GM12878 (cell line): ENCODE measurements around the gene NET1. TPM values are rescaled to one million over a fixed set of nuclear protein-coding genes. Genes with fewer than 3 reads are reported as not detected.

ENCODE experiments used
- ATAC-seq: fragments of 200-7000 bp; cut with Tn5 transposase; 3 replicates; pipeline ENCODE4 v1.9.1; 2020; ENCODE audit warnings: mild to moderate bottlenecking, moderate library complexity
- BruUV-seq: library from RNA; stranded (reverse); fragments of 400-500 nt; replicated peaks from 2 replicates; lab custom pipeline; 2021; lab: Mats Ljungman, UMichigan
- CTCF ChIA-PET: fragments of 300-600 bp; sonication (Branson Sonifier 250); formaldehyde crosslinking; extraction: SDS; loops from one replicate; lab custom pipeline; 2021; ENCODE audit warnings: inconsistent platforms; lab: Yijun Ruan, JAX
- POLR2A ChIA-PET: fragments of 350-600 bp; formaldehyde crosslinking; extraction: SDS; loops from one replicate; lab custom pipeline; 2021; ENCODE audit warnings: inconsistent platforms; lab: Charles Lee
- RAD21 ChIA-PET: fragments of 300-600 bp; sonication (Branson Sonifier 250); formaldehyde crosslinking; loops from one replicate; lab custom pipeline; 2023; ENCODE audit warnings: antibody characterized with exemption; ENCODE audit not compliant: unreplicated experiment; lab: Charles Lee
- SMC1A ChIA-PET: fragments of 300-600 bp; sonication (Branson Sonifier 250); formaldehyde crosslinking; loops from one replicate; lab custom pipeline; 2023; ENCODE audit not compliant: unreplicated experiment, uncharacterized antibody; lab: Charles Lee
- DNase-seq: peaks from one replicate; pipeline ENCODE4 v3.0.0-alpha.2; 2011; ENCODE audit warnings: low read depth, low spot score
- FAIRE-seq: peaks from 3 replicates; lab custom pipeline; 2011; peaks lifted over from hg19 to GRCh38; lab: Jason Lieb, UNC
- H2AFZ ChIP-seq: 2 replicates; pipeline ENCODE4 v1.6.0; 2011; ENCODE audit warnings: low read depth, low read length, control low read depth; ENCODE audit not compliant: control insufficient read depth
- H3K27ac ChIP-seq: 2 replicates; pipeline ENCODE4 v1.5.1; 2011; ENCODE audit warnings: control low read depth; ENCODE audit not compliant: control insufficient read depth, insufficient read depth
- H3K27me3 ChIP-seq, 2 experiments: replicated peaks in 1 of 2; 2 replicates each; pipeline versions ENCODE4 v1.6.0 to v1.6.1; 2011; ENCODE audit warnings: low read length in 1 of 2; ENCODE audit not compliant: control insufficient read depth in 2 of 2, insufficient read depth in 2 of 2
- H3K36me3 ChIP-seq, 2 experiments: 2 replicates each; pipeline ENCODE4 v1.5.1; 2011; ENCODE audit warnings: low read length in 1 of 2; ENCODE audit not compliant: control insufficient read depth in 2 of 2, insufficient read depth in 2 of 2
- H3K4me1 ChIP-seq: 2 replicates; pipeline ENCODE4 v1.6.1; 2011; ENCODE audit warnings: mild to moderate bottlenecking, low read length, moderate library complexity, mixed read lengths; ENCODE audit not compliant: control insufficient read depth, insufficient read depth
- H3K4me2 ChIP-seq: 2 replicates; pipeline ENCODE4 v1.6.0; 2011; ENCODE audit warnings: control low read depth; ENCODE audit not compliant: control insufficient read depth, insufficient read depth
- H3K4me3 ChIP-seq: fragments of 200-600 bp; sonication (generic); 2 replicates; pipeline ENCODE4 v1.5.1; 2016
- H3K79me2 ChIP-seq: 2 replicates; pipeline ENCODE4 v1.6.0; 2011; ENCODE audit warnings: low read length; ENCODE audit not compliant: control insufficient read depth, insufficient read depth
- H3K9ac ChIP-seq: 2 replicates; pipeline ENCODE4 v1.8.0; 2011; ENCODE audit warnings: low read length, control low read depth, mixed read lengths; ENCODE audit not compliant: control insufficient read depth, insufficient read depth
- H3K9me3 ChIP-seq: replicated peaks from 3 replicates; pipeline ENCODE4 v1.5.1; 2011; ENCODE audit warnings: mild to moderate bottlenecking, low read length; ENCODE audit not compliant: control insufficient read depth, insufficient read depth
- H4K20me1 ChIP-seq: 2 replicates; pipeline ENCODE4 v1.6.0; 2011; ENCODE audit not compliant: control insufficient read depth, insufficient read depth
- BHLHE40 ChIP-seq, 2 experiments: fragments of 450-650 bp in 1 of 2; IDR thresholded peaks; 2 replicates each; pipeline ENCODE4 v1.6.1; 2011 to 2017; ENCODE audit warnings: low read depth in 2 of 2, borderline replicate concordance in 1 of 2, improper control_type of control experiment in 1 of 2, low read length in 1 of 2, mild to moderate bottlenecking in 1 of 2
- BRCA1 ChIP-seq: IDR thresholded peaks from 2 replicates; pipeline ENCODE4 v1.6.1; 2011; ENCODE audit warnings: low read depth, low read length, improper control_type of control experiment
- CHD2 ChIP-seq: IDR thresholded peaks from 2 replicates; pipeline ENCODE4 v1.6.1; 2011; ENCODE audit warnings: low read depth, low read length, improper control_type of control experiment, borderline replicate concordance
- ESRRA ChIP-seq: IDR thresholded peaks from 2 replicates; pipeline ENCODE4 v1.6.1; 2012; ENCODE audit warnings: mild to moderate bottlenecking, low read length, improper control_type of control experiment
- MYB ChIP-seq: fragments of 150-350 bp; IDR thresholded peaks from 2 replicates; pipeline ENCODE4 v1.6.1; 2014; ENCODE audit warnings: mild to moderate bottlenecking, low read depth, low read length, borderline replicate concordance
- PAX5 ChIP-seq: IDR thresholded peaks from 2 replicates; pipeline ENCODE4 v1.6.1; 2011; ENCODE audit warnings: low read depth, low read length, borderline replicate concordance
- POLR2AphosphoS2 ChIP-seq: IDR thresholded peaks from 2 replicates; pipeline ENCODE4 v1.6.1; 2011; ENCODE audit warnings: low read depth, mild to moderate bottlenecking, low read length, improper control_type of control experiment, moderate library complexity
- RAD51 ChIP-seq: fragments of 450-650 bp; IDR thresholded peaks from 2 replicates; pipeline ENCODE4 v1.6.1; 2016; ENCODE audit warnings: moderate library complexity, mild to moderate bottlenecking, inconsistent platforms
- RBBP5 ChIP-seq: fragments of 200-600 bp; sonication (generic); conservative IDR thresholded peaks from 2 replicates; pipeline ENCODE4 v1.6.1; 2016
- RUNX3 ChIP-seq: IDR thresholded peaks from 2 replicates; pipeline ENCODE4 v1.6.1; 2012; ENCODE audit warnings: low read length, inconsistent platforms
- STAT1 ChIP-seq: fragments of 450-650 bp; conservative IDR thresholded peaks from 2 replicates; pipeline ENCODE4 v1.6.1; 2014; ENCODE audit warnings: antibody characterized with exemption, mild to moderate bottlenecking
- TAF1 ChIP-seq: IDR thresholded peaks from 2 replicates; pipeline ENCODE4 v1.6.1; 2011; ENCODE audit warnings: mild to moderate bottlenecking, low read depth, low read length, borderline replicate concordance
- TCF3 ChIP-seq: IDR thresholded peaks from 2 replicates; pipeline ENCODE4 v1.6.1; 2012; ENCODE audit warnings: low read depth, mild to moderate bottlenecking, low read length, borderline replicate concordance; ENCODE audit not compliant: insufficient read depth
- WGBS: methylation state at CpG from one replicate; pipeline ENCODE4 v1.1.6; 2016; ENCODE audit warnings: low lambda C conversion rate; ENCODE audit not compliant: insufficient replicate concordance, insufficient coverage; ENCODE audit errors: missing lambda C conversion rate; 5-methylcytosine and 5-hydroxymethylcytosine counted together
- in situ Hi-C: fragments of 300-500 bp; cut with MboI; formaldehyde crosslinking; loops from 9 replicates; pipeline ENCODE4 v1.14.3; 2018; ENCODE audit warnings: mixed read lengths
- intact Hi-C: fragments of 100-400 bp; cut with micrococcal nuclease; formaldehyde crosslinking; loops from one replicate; pipeline ENCODE4 v1.14.2; 2022; ENCODE audit not compliant: unreplicated experiment
- polyA plus RNA-seq, 11 experiments: library from polyadenylated mRNA; depleted of rRNA in 4 of 11; unstranded in 6 of 11; stranded (reverse) in 5 of 11; fragments of >200 nt; fragmentation: Nextera tagmentation in 4 of 11; fragmentation: Illumina TruSeq in 1 of 11; extraction: Ambion mirVana in 4 of 11; extraction: Trizol in 1 of 11; gene quantifications; 1 replicate in 1 of 11; 2 replicates in 10 of 11; pipeline versions ENCODE4 v1.2.1 to v1.2.3, GENCODE V29; 2011 to 2016; ENCODE audit warnings: inconsistent platforms in 2 of 11, missing spikeins in 2 of 11, low read depth in 1 of 11
- total RNA-seq, 4 experiments: library from RNA; depleted of rRNA in 3 of 4; stranded (reverse); fragments of >200 nt in 3 of 4; fragmentation: Illumina TruSeq in 1 of 4; extraction: Trizol in 1 of 4; gene quantifications; 2 replicates each; pipeline versions ENCODE4 v1.2.1 to v1.2.3, GENCODE V29; 2013 to 2021
- TF ChIP-seq, protein P1 (sequence below): fragments of 450-650 bp; IDR thresholded peaks from 2 replicates; pipeline ENCODE4 v1.6.1; 2018; ENCODE audit warnings: borderline replicate concordance, mild to moderate bottlenecking; ENCODE audit not compliant: partially characterized antibody
- TF ChIP-seq, protein P2 (sequence below): fragments of 450-650 bp; IDR thresholded peaks from 2 replicates; pipeline ENCODE4 v1.6.1; 2016; ENCODE audit warnings: mild to moderate bottlenecking, moderate library complexity, borderline replicate concordance
- TF ChIP-seq, protein P3 (sequence below): fragments of 450-650 bp; IDR thresholded peaks from 2 replicates; pipeline ENCODE4 v1.6.1; 2014; ENCODE audit warnings: mild to moderate bottlenecking

NET1 gene
- total and polyA plus RNA-seq, 10 of the 15 experiments (the other 5 are each of a cell fraction or from before 2014, with no cell fraction given): 6.5 to 22.7 (median 18.4) TPM

DNA sequence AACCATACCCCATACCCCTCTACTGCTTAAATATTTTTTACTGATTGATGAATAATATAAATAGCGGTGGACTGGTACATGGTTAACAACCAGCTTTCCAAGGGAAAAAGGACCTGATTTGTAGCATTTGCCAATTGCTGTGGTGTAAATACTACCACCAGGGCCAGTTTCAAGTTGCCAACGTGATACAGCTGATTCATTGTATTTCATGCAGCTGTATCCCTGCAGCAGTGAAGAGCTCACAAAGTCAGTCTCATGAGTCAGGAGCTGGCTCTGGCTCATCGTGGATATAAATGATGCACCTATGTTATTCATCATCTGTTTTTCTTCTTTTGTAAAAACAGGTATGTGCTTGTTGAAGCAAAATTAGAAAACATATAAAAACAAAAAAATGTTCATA, 71.8 kb downstream of the NET1 start (continued):
- TF ChIP-seq MYB (no peak), BHLHE40 (IDR thresholded peaks at IDR 0.05; ENCODE audit: borderline replicate concordance in 1 of 2, low read depth in 2 of 2, low read length in 1 of 2) (no peak), TAF1 (no peak), RUNX3 (no peak)
- TF ChIP-seq, protein P1, sequence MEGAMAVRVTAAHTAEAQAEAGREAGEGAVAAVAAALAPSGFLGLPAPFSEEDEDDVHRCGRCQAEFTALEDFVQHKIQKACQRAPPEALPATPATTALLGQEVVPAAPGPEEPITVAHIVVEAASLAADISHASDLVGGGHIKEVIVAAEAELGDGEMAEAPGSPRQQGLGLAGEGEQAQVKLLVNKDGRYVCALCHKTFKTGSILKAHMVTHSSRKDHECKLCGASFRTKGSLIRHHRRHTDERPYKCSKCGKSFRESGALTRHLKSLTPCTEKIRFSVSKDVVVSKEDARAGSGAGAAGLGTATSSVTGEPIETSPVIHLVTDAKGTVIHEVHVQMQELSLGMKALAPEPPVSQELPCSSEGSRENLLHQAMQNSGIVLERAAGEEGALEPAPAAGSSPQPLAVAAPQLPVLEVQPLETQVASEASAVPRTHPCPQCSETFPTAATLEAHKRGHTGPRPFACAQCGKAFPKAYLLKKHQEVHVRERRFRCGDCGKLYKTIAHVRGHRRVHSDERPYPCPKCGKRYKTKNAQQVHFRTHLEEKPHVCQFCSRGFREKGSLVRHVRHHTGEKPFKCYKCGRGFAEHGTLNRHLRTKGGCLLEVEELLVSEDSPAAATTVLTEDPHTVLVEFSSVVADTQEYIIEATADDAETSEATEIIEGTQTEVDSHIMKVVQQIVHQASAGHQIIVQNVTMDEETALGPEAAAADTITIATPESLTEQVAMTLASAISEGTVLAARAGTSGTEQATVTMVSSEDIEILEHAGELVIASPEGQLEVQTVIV: no peak

DNA sequence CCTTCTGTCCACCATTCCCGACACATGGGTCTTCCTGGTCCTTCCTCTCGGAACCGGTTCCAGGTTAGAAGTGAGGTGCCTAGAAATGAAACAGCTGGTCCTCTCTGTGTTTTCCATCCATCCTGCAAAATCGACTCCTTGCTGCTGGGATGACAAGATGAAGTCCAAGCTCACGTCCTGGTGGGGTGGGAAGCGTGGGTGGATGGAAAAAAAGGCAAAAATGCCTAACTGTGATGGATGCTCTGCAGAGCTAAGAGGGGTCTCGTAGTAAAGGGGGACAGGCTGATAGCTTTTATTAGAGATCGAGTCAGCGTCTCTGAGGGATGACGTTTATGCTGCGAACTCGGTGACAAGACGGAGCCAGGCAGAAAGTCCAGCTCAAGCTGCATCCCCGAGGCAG, 72.9 kb downstream of the NET1 start:
- H3K79me2 ChIP-seq: no peaks in the 10 kb centered on the region
- peaks cover 6 to 7% of the 10 kb centered on the region in 2 experiments for H3K27me3 ChIP-seq
- no peak for FAIRE-seq
- no peaks in the 10 kb centered on the region for H4K20me1 ChIP-seq
- 34% methylated on average over 14 of the region's 14 CpGs for WGBS
- ATAC-seq: no peak
- no peak for DNase-seq
- BruUV-seq: no TSS peak
- ChIA-PET CTCF (no interaction called here), RAD21 (interaction anchor here (0.6 kb wide), 1 partner anchor 137 kb away, joined by 3 read pairs; no protein-coding TSS in a partner anchor), SMC1A (interaction anchor here (1.8 kb wide), 1 partner anchor 21 kb away, joined by 4 read pairs; no protein-coding TSS in a partner anchor), POLR2A (no interaction called here)
- H3K9ac ChIP-seq: no peak overlapping the region
- H3K4me2 ChIP-seq: no peak overlapping the region
- H3K9me3 ChIP-seq: no peaks in the 10 kb centered on the region
- no peaks in the 10 kb centered on the region for H3K4me1 ChIP-seq
- no peak overlapping the region for H3K27ac ChIP-seq
- no peaks in the 10 kb centered on the region for H3K36me3 ChIP-seq
- H3K4me3 ChIP-seq: no peak overlapping the region
- in situ Hi-C loops (no loop called here), intact Hi-C loops (no loop called here)
- H2AFZ ChIP-seq: no peak overlapping the region
- TF ChIP-seq RBBP5 (no peak), STAT1 (no peak), BHLHE40 (IDR thresholded peaks at IDR 0.05; ENCODE audit: borderline replicate concordance in 1 of 2, low read depth in 2 of 2, low read length in 1 of 2) (no peak), CHD2 (no peak), TCF3 (no peak), POLR2AphosphoS2 (no peak), BRCA1 (no peak), PAX5 (no peak), ESRRA (no peak), RAD51 (no peak)
- TF ChIP-seq, protein P2, sequence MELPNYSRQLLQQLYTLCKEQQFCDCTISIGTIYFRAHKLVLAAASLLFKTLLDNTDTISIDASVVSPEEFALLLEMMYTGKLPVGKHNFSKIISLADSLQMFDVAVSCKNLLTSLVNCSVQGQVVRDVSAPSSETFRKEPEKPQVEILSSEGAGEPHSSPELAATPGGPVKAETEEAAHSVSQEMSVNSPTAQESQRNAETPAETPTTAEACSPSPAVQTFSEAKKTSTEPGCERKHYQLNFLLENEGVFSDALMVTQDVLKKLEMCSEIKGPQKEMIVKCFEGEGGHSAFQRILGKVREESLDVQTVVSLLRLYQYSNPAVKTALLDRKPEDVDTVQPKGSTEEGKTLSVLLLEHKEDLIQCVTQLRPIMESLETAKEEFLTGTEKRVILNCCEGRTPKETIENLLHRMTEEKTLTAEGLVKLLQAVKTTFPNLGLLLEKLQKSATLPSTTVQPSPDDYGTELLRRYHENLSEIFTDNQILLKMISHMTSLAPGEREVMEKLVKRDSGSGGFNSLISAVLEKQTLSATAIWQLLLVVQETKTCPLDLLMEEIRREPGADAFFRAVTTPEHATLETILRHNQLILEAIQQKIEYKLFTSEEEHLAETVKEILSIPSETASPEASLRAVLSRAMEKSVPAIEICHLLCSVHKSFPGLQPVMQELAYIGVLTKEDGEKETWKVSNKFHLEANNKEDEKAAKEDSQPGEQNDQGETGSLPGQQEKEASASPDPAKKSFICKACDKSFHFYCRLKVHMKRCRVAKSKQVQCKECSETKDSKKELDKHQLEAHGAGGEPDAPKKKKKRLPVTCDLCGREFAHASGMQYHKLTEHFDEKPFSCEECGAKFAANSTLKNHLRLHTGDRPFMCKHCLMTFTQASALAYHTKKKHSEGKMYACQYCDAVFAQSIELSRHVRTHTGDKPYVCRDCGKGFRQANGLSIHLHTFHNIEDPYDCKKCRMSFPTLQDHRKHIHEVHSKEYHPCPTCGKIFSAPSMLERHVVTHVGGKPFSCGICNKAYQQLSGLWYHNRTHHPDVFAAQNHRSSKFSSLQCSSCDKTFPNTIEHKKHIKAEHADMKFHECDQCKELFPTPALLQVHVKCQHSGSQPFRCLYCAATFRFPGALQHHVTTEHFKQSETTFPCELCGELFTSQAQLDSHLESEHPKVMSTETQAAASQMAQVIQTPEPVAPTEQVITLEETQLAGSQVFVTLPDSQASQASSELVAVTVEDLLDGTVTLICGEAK: no peak
- TF ChIP-seq, protein P3, sequence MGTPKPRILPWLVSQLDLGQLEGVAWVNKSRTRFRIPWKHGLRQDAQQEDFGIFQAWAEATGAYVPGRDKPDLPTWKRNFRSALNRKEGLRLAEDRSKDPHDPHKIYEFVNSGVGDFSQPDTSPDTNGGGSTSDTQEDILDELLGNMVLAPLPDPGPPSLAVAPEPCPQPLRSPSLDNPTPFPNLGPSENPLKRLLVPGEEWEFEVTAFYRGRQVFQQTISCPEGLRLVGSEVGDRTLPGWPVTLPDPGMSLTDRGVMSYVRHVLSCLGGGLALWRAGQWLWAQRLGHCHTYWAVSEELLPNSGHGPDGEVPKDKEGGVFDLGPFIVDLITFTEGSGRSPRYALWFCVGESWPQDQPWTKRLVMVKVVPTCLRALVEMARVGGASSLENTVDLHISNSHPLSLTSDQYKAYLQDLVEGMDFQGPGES: no peak
